Left lung (tissue), 10 donors: ENCODE data around the gene PEMT. TPM values are rescaled to one million over a fixed set of nuclear protein-coding genes. Genes with fewer than 3 reads are reported as not detected.

Source experiments
- ATAC-seq: fragments of 200-7000 bp; cut with Tn5 transposase; one replicate; pipeline ENCODE4 v1.9.1; 2020; ENCODE audit warnings: moderate library complexity
- DNase-seq, 4 donors: peaks; one replicate each; pipeline ENCODE4 v3.0.0-alpha.2; 2013 to 2020
- H3K27ac ChIP-seq, 2 donors: fragments of 200-600 bp; sonication (generic) in 1 of 2; one replicate each; pipeline versions ENCODE4 v1.5.0 to v1.8.0; 2020 to 2021
- H3K27me3 ChIP-seq, 2 donors: fragments of 200-600 bp; sonication (generic) in 1 of 2; one replicate each; pipeline versions ENCODE4 v1.5.0 to v1.8.0; 2020 to 2021
- H3K36me3 ChIP-seq, 2 donors: fragments of 200-600 bp; sonication (generic) in 1 of 2; one replicate each; pipeline versions ENCODE4 v1.5.0 to v1.8.0; 2020 to 2021
- H3K4me1 ChIP-seq, 2 donors: fragments of 200-600 bp; one replicate each; pipeline ENCODE4 v1.8.0; 2021
- H3K4me3 ChIP-seq, 2 donors: fragments of 200-600 bp; sonication (generic) in 1 of 2; one replicate each; pipeline versions ENCODE4 v1.5.0 to v1.8.0; 2020 to 2021; ENCODE audit warnings: mild to moderate bottlenecking in 1 of 2
- H3K9me3 ChIP-seq, 2 donors: fragments of 200-600 bp; sonication (generic) in 1 of 2; one replicate each; pipeline versions ENCODE4 v1.5.0 to v1.8.0; 2020 to 2021
- intact Hi-C, 2 donors: fragments of 100-400 bp; cut with DNase I; formaldehyde crosslinking; loops; one replicate each; pipeline versions ENCODE4 v1.11.2 to v1.14.2; 2022
- polyA plus RNA-seq, 6 donors: library from polyadenylated mRNA; unstranded; fragments of 120-200 nt; gene quantifications; one replicate each; pipeline ENCODE4 v1.2.1, GENCODE V29; 2013; ENCODE audit not compliant: insufficient read length in 6 of 6
- total RNA-seq, 2 donors: library from RNA; stranded (reverse); fragmentation: NEBNext Ultra II Directional; extraction: Animal tissue kit (Norgen Biotek cat#: 25700); gene quantifications; one replicate each; pipeline ENCODE4 v1.2.1, GENCODE V29; 2021
- TF ChIP-seq, protein P1 (sequence below), 2 donors: fragments of 200-600 bp; sonication (generic) in 1 of 2; IDR thresholded peaks; one replicate each; pipeline versions ENCODE4 v1.5.0 to v1.8.0; 2021; ENCODE audit warnings: antibody characterized with exemption in 2 of 2
- donor health status: DM: no; HTN: yes; CAD: no.
- donor health status: DM: no; HTN: no; CAD: no.

PEMT gene
- total and polyA plus RNA-seq, 8 donors: 22.3 to 38.7 (median 28.3) TPM

DNA sequence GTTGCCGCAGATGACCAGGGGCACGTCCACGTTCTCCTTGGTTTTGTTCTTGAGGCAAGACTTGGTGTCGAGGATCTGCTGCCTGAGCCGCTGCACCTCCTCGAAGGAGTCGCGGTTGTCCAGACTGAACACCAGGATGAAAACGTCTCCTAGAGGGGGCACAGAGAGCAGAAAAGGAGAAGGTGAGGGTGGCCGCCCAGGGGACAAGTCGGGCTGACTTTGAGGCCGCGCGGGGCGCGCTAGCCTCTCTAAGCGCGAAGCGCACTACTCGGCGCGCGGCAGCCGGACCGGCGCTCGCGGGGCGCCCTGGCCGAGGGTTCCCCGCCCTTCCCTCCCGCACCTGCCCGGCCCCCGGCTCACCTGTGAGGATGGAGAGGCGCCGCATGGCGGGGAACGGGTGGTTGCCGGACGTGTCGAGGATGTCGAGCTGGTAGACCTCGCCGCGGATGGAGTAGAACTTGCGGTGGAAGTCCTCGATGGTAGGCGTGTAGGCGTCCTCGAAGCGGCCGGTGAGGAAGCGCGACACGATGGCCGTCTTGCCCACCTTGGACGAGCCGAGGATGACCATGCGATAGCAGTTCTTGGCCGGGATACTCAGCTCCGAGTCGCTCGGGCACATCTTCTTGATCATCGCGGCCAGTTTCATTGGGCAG lies 95.8 kb downstream of the PEMT start:
- DNase-seq: peak in 3 of 4 donors; percentile 20 to 87 (median 40)
- intact Hi-C loops: loop anchor here in 1 of 2 donors (5.0 to 10.0 kb wide), 2 partner anchors 72 to 141 kb away; no protein-coding TSS in a partner anchor

DNA sequence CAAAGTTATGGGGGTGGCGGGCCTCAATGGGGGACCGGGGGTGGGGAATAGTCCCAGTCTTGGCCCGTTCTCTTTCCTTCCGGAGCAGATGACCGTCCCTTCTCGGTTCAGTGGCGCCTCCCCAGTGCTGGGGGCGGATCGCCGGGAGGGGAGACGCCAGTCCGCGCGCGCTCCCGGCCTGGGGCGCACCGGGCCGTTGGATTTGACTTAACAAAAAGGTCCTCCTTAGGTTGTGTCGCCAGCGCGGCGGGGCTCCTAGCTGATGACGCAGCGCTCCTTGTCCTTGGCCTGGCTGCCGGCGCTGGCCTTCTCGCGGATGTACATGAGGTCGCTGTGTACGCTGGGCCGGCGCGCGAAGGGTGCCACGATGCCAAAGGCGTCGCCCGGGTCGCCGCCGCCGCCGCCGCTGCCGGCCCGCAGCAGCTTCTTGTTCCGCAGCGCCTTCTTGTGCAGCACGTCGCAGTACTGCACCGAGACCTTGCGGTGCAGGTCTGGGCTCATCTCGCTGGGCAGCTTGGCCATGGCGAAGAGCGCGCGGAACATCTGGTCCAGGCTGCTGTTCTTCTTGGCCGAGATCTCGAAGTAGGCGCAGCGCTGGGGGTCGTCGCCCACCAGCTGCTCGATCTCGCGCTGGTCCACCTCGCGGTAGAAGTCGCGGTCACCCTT lies 96.5 kb downstream of the PEMT start:
- Histone ChIP-seq H3K4me3 (peak overlapping the region; percentile 51 to 59), H3K27me3 (peaks cover 0 to 21% of the 10 kb centered on the region in 2 donors), H3K27ac (peak overlapping the region; percentile 34 to 82), H3K4me1 (peaks cover 10 to 34% of the 10 kb centered on the region in 2 donors), H3K36me3 (peaks cover 0 to 22% of the 10 kb centered on the region in 2 donors), H3K9me3 (no peaks in the 10 kb centered on the region)
- peak in 2 of 4 donors; percentile 45 to 87 for DNase-seq
- TF ChIP-seq, protein P1, sequence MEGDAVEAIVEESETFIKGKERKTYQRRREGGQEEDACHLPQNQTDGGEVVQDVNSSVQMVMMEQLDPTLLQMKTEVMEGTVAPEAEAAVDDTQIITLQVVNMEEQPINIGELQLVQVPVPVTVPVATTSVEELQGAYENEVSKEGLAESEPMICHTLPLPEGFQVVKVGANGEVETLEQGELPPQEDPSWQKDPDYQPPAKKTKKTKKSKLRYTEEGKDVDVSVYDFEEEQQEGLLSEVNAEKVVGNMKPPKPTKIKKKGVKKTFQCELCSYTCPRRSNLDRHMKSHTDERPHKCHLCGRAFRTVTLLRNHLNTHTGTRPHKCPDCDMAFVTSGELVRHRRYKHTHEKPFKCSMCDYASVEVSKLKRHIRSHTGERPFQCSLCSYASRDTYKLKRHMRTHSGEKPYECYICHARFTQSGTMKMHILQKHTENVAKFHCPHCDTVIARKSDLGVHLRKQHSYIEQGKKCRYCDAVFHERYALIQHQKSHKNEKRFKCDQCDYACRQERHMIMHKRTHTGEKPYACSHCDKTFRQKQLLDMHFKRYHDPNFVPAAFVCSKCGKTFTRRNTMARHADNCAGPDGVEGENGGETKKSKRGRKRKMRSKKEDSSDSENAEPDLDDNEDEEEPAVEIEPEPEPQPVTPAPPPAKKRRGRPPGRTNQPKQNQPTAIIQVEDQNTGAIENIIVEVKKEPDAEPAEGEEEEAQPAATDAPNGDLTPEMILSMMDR (IDR thresholded peaks at IDR 0.05): no peak
- intact Hi-C loops: loop anchor here in 1 of 2 donors (5.0 to 10.0 kb wide), 2 partner anchors 72 to 140 kb away; no protein-coding TSS in a partner anchor
- ATAC-seq: peak; percentile 1

More for the DNA sequence above, 95.8 kb downstream of the PEMT start:
- Histone ChIP-seq H3K27ac (peak overlapping the region; percentile 75 to 82), H3K4me3 (peak overlapping the region; percentile 51 to 59), H3K36me3 (peaks cover 0 to 22% of the 10 kb centered on the region in 2 donors), H3K9me3 (no peaks in the 10 kb centered on the region), H3K4me1 (peaks cover 10 to 34% of the 10 kb centered on the region in 2 donors), H3K27me3 (peaks cover 0 to 21% of the 10 kb centered on the region in 2 donors)
- TF ChIP-seq, protein P1 (IDR thresholded peaks at IDR 0.05): no peak
- ATAC-seq: peak; percentile 23

DNA sequence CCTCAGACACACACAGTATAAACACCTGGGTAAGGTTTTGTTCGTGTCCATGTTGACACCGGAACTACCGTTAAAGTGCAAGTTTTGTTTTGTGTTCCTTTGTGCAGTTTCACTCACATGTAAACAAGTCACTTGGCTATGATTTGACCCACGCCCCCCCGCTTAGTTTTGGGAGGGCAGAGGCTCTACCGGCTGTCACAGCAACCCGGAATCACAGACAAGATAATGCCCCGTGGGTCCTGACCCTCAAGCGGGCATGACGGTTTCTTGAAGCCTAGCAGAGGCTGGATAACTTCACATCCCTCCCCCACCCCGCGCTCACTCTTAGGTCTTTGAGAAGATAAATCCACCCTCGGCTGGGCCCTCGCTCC lies 97.0 kb downstream of the PEMT start:
- DNase-seq (no peak), ATAC-seq (no peak)
- peaks cover 0 to 22% of the 10 kb centered on the region in 2 donors for H3K36me3 ChIP-seq
- H3K9me3 ChIP-seq: no peaks in the 10 kb centered on the region
- H3K4me1 ChIP-seq: peaks cover 10 to 34% of the 10 kb centered on the region in 2 donors
- TF ChIP-seq, protein P1 (IDR thresholded peaks at IDR 0.05): no peak
- H3K27me3 ChIP-seq: peaks cover 0 to 21% of the 10 kb centered on the region in 2 donors
- H3K27ac ChIP-seq: peak overlapping the region; percentile 34 to 82
- intact Hi-C loops: loop anchor here in 1 of 2 donors (10.0 kb wide), 1 partner anchor 140 kb away; no protein-coding TSS in a partner anchor
- peak overlapping the region; percentile 51 to 59 for H3K4me3 ChIP-seq

DNA sequence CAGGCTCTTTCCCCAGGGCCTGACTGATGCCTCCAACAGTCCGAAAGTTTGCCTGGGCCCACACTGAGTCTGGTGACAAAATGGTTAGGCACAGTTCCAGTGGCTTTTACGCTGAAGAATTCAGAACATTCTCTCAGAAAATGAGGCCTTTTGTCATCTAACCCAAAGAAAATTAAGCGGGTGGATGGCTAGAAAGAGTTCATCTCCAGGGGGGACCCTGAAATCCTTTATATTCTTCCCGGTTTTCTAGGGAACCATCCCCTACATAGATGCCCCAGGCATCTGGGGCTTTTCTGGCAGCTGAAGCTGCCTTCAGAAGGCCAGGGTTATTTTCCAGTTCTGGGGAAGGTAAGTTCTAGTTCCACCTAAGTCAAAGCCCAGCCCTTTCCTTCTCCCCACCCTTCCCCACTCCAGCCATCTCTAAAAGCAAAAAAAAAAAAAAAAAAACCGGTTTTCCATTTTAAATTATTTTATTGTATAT lies 97.5 kb downstream of the PEMT start:
- Histone ChIP-seq H3K4me3 (peak overlapping the region in 1 of 2 donors; percentile 59), H3K4me1 (peaks cover 10 to 34% of the 10 kb centered on the region in 2 donors), H3K27me3 (peaks cover 0 to 21% of the 10 kb centered on the region in 2 donors), H3K27ac (no peak overlapping the region), H3K9me3 (no peaks in the 10 kb centered on the region), H3K36me3 (peaks cover 0 to 23% of the 10 kb centered on the region in 2 donors)
- intact Hi-C loops: loop anchor here in 1 of 2 donors (10.0 kb wide), 1 partner anchor 139 kb away; no protein-coding TSS in a partner anchor
- TF ChIP-seq, protein P1 (IDR thresholded peaks at IDR 0.05): no peak
- ATAC-seq (no peak), DNase-seq (no peak)
